Thymus (tissue), 11 donors: ENCODE data around the gene TOMM70. TPM values are rescaled to one million over a fixed set of nuclear protein-coding genes. Genes with fewer than 3 reads are reported as not detected.
A peak's percentile ranks its signal among the peaks of the same experiment; 100 is the strongest.

Source experiments
- DNase-seq, 9 donors: peaks; one replicate each; pipeline ENCODE4 v3.0.0-alpha.2; 2013; ENCODE audit warnings: low spot score in 9 of 9, low read depth in 6 of 9, missing footprints in 1 of 9
- H3K27ac ChIP-seq, 2 donors: one replicate each; pipeline ENCODE4 v1.5.1; 2013; ENCODE audit warnings: control low read depth in 1 of 2, low read depth in 1 of 2, low read length in 1 of 2, mild to moderate bottlenecking in 1 of 2, moderate library complexity in 1 of 2
- H3K27me3 ChIP-seq, 2 donors: one replicate each; pipeline ENCODE4 v1.5.1; 2013; ENCODE audit warnings: low read length in 1 of 2; ENCODE audit not compliant: control insufficient read depth in 2 of 2, insufficient read depth in 1 of 2
- H3K36me3 ChIP-seq, 2 donors: one replicate each; pipeline ENCODE4 v1.5.1; 2013; ENCODE audit warnings: low read length in 1 of 2, mild to moderate bottlenecking in 1 of 2, moderate library complexity in 1 of 2; ENCODE audit not compliant: control insufficient read depth in 2 of 2, insufficient read depth in 2 of 2
- H3K4me1 ChIP-seq, 2 donors: one replicate each; pipeline ENCODE4 v1.5.1; 2013; ENCODE audit warnings: low read length in 2 of 2; ENCODE audit not compliant: control insufficient read depth in 2 of 2, insufficient read depth in 2 of 2
- H3K4me3 ChIP-seq, 2 donors: one replicate each; pipeline ENCODE4 v1.5.1; 2013; ENCODE audit warnings: low read length in 2 of 2, control low read depth in 1 of 2, mild to moderate bottlenecking in 1 of 2
- H3K9me3 ChIP-seq, 2 donors: one replicate each; pipeline ENCODE4 v1.5.1; 2013; ENCODE audit warnings: low read length in 1 of 2, mild to moderate bottlenecking in 1 of 2; ENCODE audit not compliant: control insufficient read depth in 2 of 2, insufficient read depth in 1 of 2
- WGBS: extraction: QIAGEN DNeasy Blood & Tissue Kit; methylation state at CpG from one replicate; pipeline ENCODE4 v1.1.7; 2013; 5-methylcytosine and 5-hydroxymethylcytosine counted together
- polyA plus RNA-seq: library from polyadenylated mRNA; stranded (reverse); fragments of 200-250 nt; gene quantifications from one replicate; pipeline ENCODE4 v1.2.3, GENCODE V29; 2013
- total RNA-seq: library from RNA; stranded (reverse); fragments of 120-200 nt; gene quantifications from one replicate; pipeline ENCODE4 v1.2.4, GENCODE V29; 2013
- donor health status: healthy.

The TOMM70 gene
- total and polyA plus RNA-seq, 2 donors: 24.0 to 37.2 TPM

DNA sequence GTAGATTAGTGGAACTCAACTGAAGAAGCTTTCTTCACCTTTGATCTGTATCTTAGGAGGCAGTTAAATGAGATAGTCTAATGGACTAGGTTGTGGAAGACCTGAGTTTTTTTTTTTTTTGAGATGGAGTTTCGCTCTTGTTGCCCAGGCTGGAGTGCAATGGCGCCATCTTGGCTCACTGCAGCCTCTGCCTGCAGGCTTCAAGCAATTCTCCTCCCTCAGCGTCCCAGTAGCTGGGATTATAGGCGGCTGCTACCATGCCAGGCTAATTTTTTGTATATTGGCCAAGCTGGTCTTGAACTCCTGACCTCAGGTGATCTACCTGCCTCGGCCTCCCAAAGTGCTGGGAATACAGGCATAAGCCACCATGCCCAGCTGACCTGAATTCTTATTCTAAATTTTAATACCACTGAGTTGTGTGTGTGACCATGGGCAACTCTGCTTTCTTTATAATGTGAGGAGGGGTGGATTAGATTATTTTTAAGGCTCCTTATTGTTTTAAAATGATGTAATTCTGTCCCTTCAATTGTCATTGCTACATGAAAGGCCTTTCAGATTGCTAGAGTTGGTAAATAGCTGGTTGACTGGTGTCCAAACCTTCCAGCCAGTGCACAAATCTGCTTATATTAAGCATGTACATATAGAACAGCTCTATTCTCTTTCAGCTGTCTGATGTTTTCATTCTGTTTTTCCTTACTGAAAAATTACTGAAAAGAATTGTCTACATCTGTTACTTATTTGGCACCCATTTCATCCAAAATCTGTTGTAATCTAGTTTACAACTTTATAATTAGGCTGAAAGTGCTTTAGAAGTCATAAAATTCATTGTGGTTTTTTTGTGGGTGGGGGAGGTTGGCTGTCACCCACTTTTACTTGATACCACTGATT is 2.7 kb upstream of the TOMM70 start:
- Histone ChIP-seq H3K36me3 (no peaks in the 10 kb centered on the region), H3K27me3 (no peaks in the 10 kb centered on the region), H3K4me3 (no peak overlapping the region), H3K4me1 (peaks cover 10 to 12% of the 10 kb centered on the region in 2 donors), H3K9me3 (peaks cover 0 to 6% of the 10 kb centered on the region in 2 donors), H3K27ac (no peak overlapping the region)
- DNase-seq: no peak
- 98% methylated on average over 5 of the region's 5 CpGs for WGBS

GRCh38 chr3:100402891-100403290 is 2.0 kb upstream of the TOMM70 start:
- WGBS: 84% methylated on average over 2 of the region's 2 CpGs
- H3K4me1 ChIP-seq: peaks cover 10 to 12% of the 10 kb centered on the region in 2 donors
- H3K27ac ChIP-seq: no peak overlapping the region
- H3K27me3 ChIP-seq: no peaks in the 10 kb centered on the region
- no peaks in the 10 kb centered on the region for H3K9me3 ChIP-seq
- no peaks in the 10 kb centered on the region for H3K36me3 ChIP-seq
- peak in 1 of 9 donors; percentile 6 for DNase-seq
- peak overlapping the region in 1 of 2 donors; percentile 79 for H3K4me3 ChIP-seq

GRCh38 chr3:100402256-100402655 is 1.4 kb upstream of the TOMM70 start:
- no peaks in the 10 kb centered on the region for H3K27me3 ChIP-seq
- peaks cover 10 to 12% of the 10 kb centered on the region in 2 donors for H3K4me1 ChIP-seq
- peak overlapping the region; percentile 79 to 87 for H3K4me3 ChIP-seq
- DNase-seq: peak in 1 of 9 donors; percentile 29
- no peaks in the 10 kb centered on the region for H3K36me3 ChIP-seq
- H3K9me3 ChIP-seq: no peaks in the 10 kb centered on the region
- peak overlapping the region in 1 of 2 donors; percentile 96 for H3K27ac ChIP-seq
- 5% methylated on average over 2 of the region's 2 CpGs for WGBS

DNA sequence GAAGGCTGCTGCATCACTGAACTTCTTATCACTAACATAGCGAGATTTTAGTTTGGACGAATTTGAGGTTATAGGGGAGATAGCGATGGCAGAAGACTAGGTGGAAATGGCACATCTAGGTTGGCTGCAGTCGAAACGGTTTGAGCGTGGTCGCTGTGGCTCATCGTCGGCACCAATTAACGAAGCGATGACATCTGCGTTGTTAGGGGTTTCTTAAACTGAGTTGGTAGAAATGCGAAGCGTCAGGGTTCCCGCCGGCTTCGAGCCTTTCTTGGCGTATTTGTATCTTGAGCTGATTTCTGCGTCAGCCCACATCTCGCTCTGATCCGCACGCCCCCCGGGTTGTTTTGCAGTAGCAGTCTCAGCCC is 769 bp upstream of the TOMM70 start:
- H3K27ac ChIP-seq: peak overlapping the region; percentile 93 to 96
- peak in 1 of 9 donors; percentile 45 for DNase-seq
- peaks cover 10 to 12% of the 10 kb centered on the region in 2 donors for H3K4me1 ChIP-seq

GRCh38 chr3:100400419-100400779 is 490 bp downstream of the TOMM70 start:
- Histone ChIP-seq H3K36me3 (no peaks in the 10 kb centered on the region), H3K4me3 (peak overlapping the region; percentile 79 to 87), H3K4me1 (peaks cover 10 to 12% of the 10 kb centered on the region in 2 donors), H3K9me3 (no peaks in the 10 kb centered on the region), H3K27ac (peak overlapping the region; percentile 92 to 96), H3K27me3 (no peaks in the 10 kb centered on the region)
- DNase-seq: peak in 7 of 9 donors; percentile 17 to 68 (median 29)
- WGBS: under 1% methylated on average over 22 of the region's 22 CpGs

More for the DNA sequence above, 769 bp upstream of the TOMM70 start:
- H3K36me3 ChIP-seq: no peaks in the 10 kb centered on the region
- no peaks in the 10 kb centered on the region for H3K9me3 ChIP-seq
- WGBS: under 1% methylated on average over 23 of the region's 23 CpGs
- H3K27me3 ChIP-seq: no peaks in the 10 kb centered on the region
- peak overlapping the region; percentile 79 to 87 for H3K4me3 ChIP-seq

GRCh38 chr3:100399341-100400071 is 1.4 kb downstream of the TOMM70 start:
- Histone ChIP-seq H3K9me3 (no peaks in the 10 kb centered on the region), H3K27me3 (no peaks in the 10 kb centered on the region), H3K4me3 (peak overlapping the region; percentile 79 to 87), H3K27ac (no peak overlapping the region), H3K4me1 (peaks cover 10 to 12% of the 10 kb centered on the region in 2 donors), H3K36me3 (no peaks in the 10 kb centered on the region)
- 77% methylated on average over 9 of the region's 9 CpGs for WGBS
- DNase-seq: no peak

DNA sequence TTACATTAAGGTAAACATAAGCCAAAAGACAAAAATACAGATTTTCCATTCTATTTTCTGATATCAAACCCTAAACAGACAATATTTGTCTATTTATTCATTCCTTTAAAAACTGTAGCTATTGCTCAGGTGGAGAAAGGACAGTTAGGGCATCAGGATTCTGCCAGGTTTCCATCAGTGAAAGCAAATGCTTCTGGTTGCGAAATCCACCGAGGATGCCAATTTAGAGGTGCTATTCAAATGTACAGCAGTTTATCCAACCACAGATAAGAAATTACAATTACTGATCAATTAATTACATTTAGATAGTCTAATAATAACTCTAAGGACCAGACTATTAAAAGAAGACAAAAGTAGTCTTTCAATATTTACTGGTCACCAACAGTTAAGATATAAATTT is 3.9 kb downstream of the TOMM70 start:
- 96% methylated on average over 2 of the region's 2 CpGs for WGBS
- Histone ChIP-seq H3K4me3 (no peak overlapping the region), H3K27me3 (no peaks in the 10 kb centered on the region), H3K27ac (no peak overlapping the region), H3K4me1 (peaks cover 9 to 10% of the 10 kb centered on the region in 2 donors), H3K36me3 (no peaks in the 10 kb centered on the region), H3K9me3 (no peaks in the 10 kb centered on the region)
- no peak for DNase-seq

GRCh38 chr3:100395679-100396431 is 5.0 kb downstream of the TOMM70 start:
- Histone ChIP-seq H3K4me1 (peaks cover 9 to 10% of the 10 kb centered on the region in 2 donors), H3K36me3 (peaks cover 0 to 2% of the 10 kb centered on the region in 2 donors), H3K27ac (no peak overlapping the region), H3K9me3 (no peaks in the 10 kb centered on the region), H3K4me3 (no peak overlapping the region), H3K27me3 (no peaks in the 10 kb centered on the region)
- no peak for DNase-seq
- 79% methylated on average over 2 of the region's 2 CpGs for WGBS
